T-helper 1 cell treated with Interleukin-12 subunit alpha and Interleukin-12 subunit beta and Interleukin-4 antibody, amounts not matched to agents 30 μg/mL and 1 μg/mL, for 36 hours (primary cell): ENCODE measurements around the gene NEGR1.

ENCODE experiments used
- H3K27ac Mint-ChIP-seq: one replicate; pipeline ENCODE4 v1.8.0; 2021; ENCODE audit warnings: mild to moderate bottlenecking, mixed read lengths
- H3K27me3 Mint-ChIP-seq: one replicate; pipeline ENCODE4 v1.8.0; 2021; ENCODE audit warnings: low read depth, mixed read lengths
- H3K36me3 Mint-ChIP-seq: one replicate; pipeline ENCODE4 v1.8.0; 2021; ENCODE audit warnings: low read depth, mixed read lengths
- H3K4me1 Mint-ChIP-seq: one replicate; pipeline ENCODE4 v1.8.0; 2021; ENCODE audit warnings: low read depth, mixed read lengths
- H3K4me3 Mint-ChIP-seq: one replicate; pipeline ENCODE4 v1.8.0; 2021; ENCODE audit warnings: mild to moderate bottlenecking, moderate library complexity, mixed read lengths
- H3K9me3 Mint-ChIP-seq: one replicate; pipeline ENCODE4 v1.8.0; 2021; ENCODE audit warnings: mixed read lengths

NEGR1 gene

GRCh38 chr1:72007312-72007711 is 275.0 kb downstream of the NEGR1 start:
- no peak overlapping the region for H3K27ac Mint-ChIP-seq
- H3K36me3 Mint-ChIP-seq: no peaks in the 10 kb centered on the region
- H3K27me3 Mint-ChIP-seq: no peaks in the 10 kb centered on the region
- H3K4me1 Mint-ChIP-seq: no peaks in the 10 kb centered on the region
- H3K4me3 Mint-ChIP-seq: no peak overlapping the region
- no peaks in the 10 kb centered on the region for H3K9me3 Mint-ChIP-seq

- H3K36me3 Mint-ChIP-seq: no peaks in the 10 kb centered on the region
- no peaks in the 10 kb centered on the region for H3K4me1 Mint-ChIP-seq
- H3K9me3 Mint-ChIP-seq: no peaks in the 10 kb centered on the region
- no peak overlapping the region for H3K4me3 Mint-ChIP-seq
- H3K27ac Mint-ChIP-seq: no peak overlapping the region
- H3K27me3 Mint-ChIP-seq: no peaks in the 10 kb centered on the region
Measured at GRCh38 chr1:72006092-72006491, 276.2 kb downstream of the NEGR1 start.

- H3K27ac Mint-ChIP-seq: no peak overlapping the region
- no peaks in the 10 kb centered on the region for H3K4me1 Mint-ChIP-seq
- H3K9me3 Mint-ChIP-seq: no peaks in the 10 kb centered on the region
- H3K4me3 Mint-ChIP-seq: no peak overlapping the region
- no peaks in the 10 kb centered on the region for H3K27me3 Mint-ChIP-seq
- H3K36me3 Mint-ChIP-seq: no peaks in the 10 kb centered on the region
Measured at GRCh38 chr1:72003092-72003491, 279.2 kb downstream of the NEGR1 start.

- Mint-ChIP-seq H3K27ac (no peak overlapping the region), H3K9me3 (no peaks in the 10 kb centered on the region), H3K36me3 (no peaks in the 10 kb centered on the region), H3K27me3 (no peaks in the 10 kb centered on the region), H3K4me1 (no peaks in the 10 kb centered on the region), H3K4me3 (no peak overlapping the region)
Measured at GRCh38 chr1:72000809-72001208, 281.5 kb downstream of the NEGR1 start.

- Mint-ChIP-seq H3K36me3 (no peaks in the 10 kb centered on the region), H3K9me3 (no peaks in the 10 kb centered on the region), H3K4me1 (no peaks in the 10 kb centered on the region), H3K4me3 (no peak overlapping the region), H3K27ac (no peak overlapping the region), H3K27me3 (no peaks in the 10 kb centered on the region)
Measured at GRCh38 chr1:71994646-71995045, 287.7 kb downstream of the NEGR1 start.

- H3K36me3 Mint-ChIP-seq: no peaks in the 10 kb centered on the region
- no peak overlapping the region for H3K27ac Mint-ChIP-seq
- H3K4me1 Mint-ChIP-seq: no peaks in the 10 kb centered on the region
- H3K27me3 Mint-ChIP-seq: no peaks in the 10 kb centered on the region
- no peak overlapping the region for H3K4me3 Mint-ChIP-seq
- no peaks in the 10 kb centered on the region for H3K9me3 Mint-ChIP-seq
Measured at GRCh38 chr1:71987181-71987580, 295.2 kb downstream of the NEGR1 start.

- Mint-ChIP-seq H3K27ac (no peak overlapping the region), H3K27me3 (no peaks in the 10 kb centered on the region), H3K4me1 (no peaks in the 10 kb centered on the region), H3K36me3 (no peaks in the 10 kb centered on the region), H3K4me3 (no peak overlapping the region), H3K9me3 (no peaks in the 10 kb centered on the region)
Measured at GRCh38 chr1:71986160-71986559, 296.2 kb downstream of the NEGR1 start.

GRCh38 chr1:71980556-71980955 is 301.8 kb downstream of the NEGR1 start:
- H3K4me1 Mint-ChIP-seq: no peaks in the 10 kb centered on the region
- H3K9me3 Mint-ChIP-seq: no peaks in the 10 kb centered on the region
- no peaks in the 10 kb centered on the region for H3K27me3 Mint-ChIP-seq
- H3K27ac Mint-ChIP-seq: no peak overlapping the region
- H3K36me3 Mint-ChIP-seq: no peaks in the 10 kb centered on the region
- H3K4me3 Mint-ChIP-seq: no peak overlapping the region

GRCh38 chr1:71979882-71980281 is 302.5 kb downstream of the NEGR1 start:
- no peak overlapping the region for H3K4me3 Mint-ChIP-seq
- no peak overlapping the region for H3K27ac Mint-ChIP-seq
- H3K36me3 Mint-ChIP-seq: no peaks in the 10 kb centered on the region
- no peaks in the 10 kb centered on the region for H3K4me1 Mint-ChIP-seq
- no peaks in the 10 kb centered on the region for H3K9me3 Mint-ChIP-seq
- H3K27me3 Mint-ChIP-seq: no peaks in the 10 kb centered on the region

GRCh38 chr1:71967670-71968069 is 314.7 kb downstream of the NEGR1 start:
- H3K4me1 Mint-ChIP-seq: no peaks in the 10 kb centered on the region
- no peaks in the 10 kb centered on the region for H3K9me3 Mint-ChIP-seq
- no peaks in the 10 kb centered on the region for H3K36me3 Mint-ChIP-seq
- H3K27me3 Mint-ChIP-seq: no peaks in the 10 kb centered on the region
- H3K27ac Mint-ChIP-seq: no peak overlapping the region
- H3K4me3 Mint-ChIP-seq: no peak overlapping the region

- H3K4me1 Mint-ChIP-seq: no peaks in the 10 kb centered on the region
- H3K4me3 Mint-ChIP-seq: no peak overlapping the region
- no peaks in the 10 kb centered on the region for H3K9me3 Mint-ChIP-seq
- H3K27ac Mint-ChIP-seq: no peak overlapping the region
- no peaks in the 10 kb centered on the region for H3K27me3 Mint-ChIP-seq
- H3K36me3 Mint-ChIP-seq: no peaks in the 10 kb centered on the region
Measured at GRCh38 chr1:71964188-71964587, 318.2 kb downstream of the NEGR1 start.

GRCh38 chr1:71956613-71957285 is 325.6 kb downstream of the NEGR1 start:
- no peak overlapping the region for H3K27ac Mint-ChIP-seq
- H3K27me3 Mint-ChIP-seq: no peaks in the 10 kb centered on the region
- no peak overlapping the region for H3K4me3 Mint-ChIP-seq
- peaks cover 3% of the 10 kb centered on the region for H3K9me3 Mint-ChIP-seq
- H3K4me1 Mint-ChIP-seq: no peaks in the 10 kb centered on the region
- no peaks in the 10 kb centered on the region for H3K36me3 Mint-ChIP-seq

- no peaks in the 10 kb centered on the region for H3K27me3 Mint-ChIP-seq
- H3K36me3 Mint-ChIP-seq: no peaks in the 10 kb centered on the region
- H3K9me3 Mint-ChIP-seq: peaks cover 3% of the 10 kb centered on the region
- H3K27ac Mint-ChIP-seq: no peak overlapping the region
- no peak overlapping the region for H3K4me3 Mint-ChIP-seq
- H3K4me1 Mint-ChIP-seq: no peaks in the 10 kb centered on the region
Measured at GRCh38 chr1:71950579-71950978, 331.8 kb downstream of the NEGR1 start.

- Mint-ChIP-seq H3K4me1 (no peaks in the 10 kb centered on the region), H3K27me3 (no peaks in the 10 kb centered on the region)
Measured at GRCh38 chr1:71949681-71950080, 332.7 kb downstream of the NEGR1 start.

GRCh38 chr1:71948561-71948960 is 333.8 kb downstream of the NEGR1 start:
- no peak overlapping the region for H3K27ac Mint-ChIP-seq
- no peaks in the 10 kb centered on the region for H3K4me1 Mint-ChIP-seq
- no peaks in the 10 kb centered on the region for H3K27me3 Mint-ChIP-seq
- H3K4me3 Mint-ChIP-seq: no peak overlapping the region
- H3K9me3 Mint-ChIP-seq: peaks cover 3% of the 10 kb centered on the region
- no peaks in the 10 kb centered on the region for H3K36me3 Mint-ChIP-seq

More at GRCh38 chr1:71949681-71950080, 332.7 kb downstream of the NEGR1 start:
- H3K27ac Mint-ChIP-seq: no peak overlapping the region
- no peak overlapping the region for H3K4me3 Mint-ChIP-seq
- peaks cover 3% of the 10 kb centered on the region for H3K9me3 Mint-ChIP-seq
- H3K36me3 Mint-ChIP-seq: no peaks in the 10 kb centered on the region

- Mint-ChIP-seq H3K27ac (no peak overlapping the region), H3K36me3 (no peaks in the 10 kb centered on the region), H3K4me3 (no peak overlapping the region), H3K4me1 (no peaks in the 10 kb centered on the region), H3K27me3 (no peaks in the 10 kb centered on the region), H3K9me3 (no peaks in the 10 kb centered on the region)
Measured at GRCh38 chr1:71944006-71944405, 338.3 kb downstream of the NEGR1 start.
